ENCODE data around the gene PRKCI. TPM values are rescaled to one million over a fixed set of nuclear protein-coding genes. Genes with fewer than 3 reads are reported as not detected.

Gene PRKCI
- total and polyA plus RNA-seq, 9 of the 15 experiments (the other 6 are each of a cell fraction or from before 2014, with no cell fraction given), result 10.5 to 43.2 (median 31.4) TPM

GRCh38 chr3:170321321-170322034, 99.3 kb downstream of the PRKCI start:
- H3K79me2 ChIP-seq (ENCODE audit: control insufficient read depth, insufficient read depth, low read length), result no peaks in the 10 kb centered on the region
- H3K27me3 ChIP-seq (ENCODE audit: control insufficient read depth in 2 of 2, insufficient read depth in 2 of 2, low read length in 2 of 2), result no peaks in the 10 kb centered on the region
- H2AFZ ChIP-seq (ENCODE audit: low read depth, low read length), result no peak overlapping the region
- POLR2A ChIA-PET, result no interaction called here
- DNase-seq (ENCODE audit: extremely low read depth in 1 of 4, low spot score in 3 of 4) (no peak), ATAC-seq (no peak), FAIRE-seq (no peak)
- TF ChIP-seq MCM3 (IDR thresholded peaks at IDR 0.05) (no peak), SIN3A (IDR thresholded peaks at IDR 0.05; ENCODE audit: borderline replicate concordance in 2 of 2, control insufficient read depth in 1 of 2, low read depth in 2 of 2, low read length in 2 of 2) (no peak), STAT5A (IDR thresholded peaks at IDR 0.05; ENCODE audit: borderline replicate concordance, low read length) (no peak), KAT8 (IDR thresholded peaks at IDR 0.05; ENCODE audit: low read depth) (no peak), CUX1 (CRISPR knock-in tag; IDR thresholded peaks at IDR 0.05) (no peak), ZNF280B (CRISPR knock-in tag; IDR thresholded peaks at IDR 0.05) (no peak), CBX3 (IDR thresholded peaks at IDR 0.05; ENCODE audit: borderline replicate concordance in 1 of 2, low read length in 2 of 2) (no peak), ZNF274 (IDR thresholded peaks at IDR 0.05; ENCODE audit: borderline replicate concordance, low read depth, low read length) (no peak)
- TF ChIP-seq, protein P1, sequence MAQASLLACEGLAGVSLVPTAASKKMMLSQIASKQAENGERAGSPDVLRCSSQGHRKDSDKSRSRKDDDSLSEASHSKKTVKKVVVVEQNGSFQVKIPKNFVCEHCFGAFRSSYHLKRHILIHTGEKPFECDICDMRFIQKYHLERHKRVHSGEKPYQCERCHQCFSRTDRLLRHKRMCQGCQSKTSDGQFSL (CRISPR knock-in tag; IDR thresholded peaks at IDR 0.05), result no peak
- TF ChIP-seq, protein P1 (tag; IDR thresholded peaks at IDR 0.05), result no peak
- in situ Hi-C loops (cut with MboI), result no loop called here
- no peak overlapping the region for H3K4me3 ChIP-seq
- no peaks in the 10 kb centered on the region for H4K20me1 ChIP-seq (replicated peaks; ENCODE audit: control insufficient read depth, insufficient read depth, low read length)
- peaks cover under 1% of the 10 kb centered on the region for H3K9me3 ChIP-seq (replicated peaks; ENCODE audit: control insufficient read depth, insufficient read depth, low read depth, low read length)
- intact Hi-C loops (cut with micrococcal nuclease), result no loop called here
- no peaks in the 10 kb centered on the region for H3K9me1 ChIP-seq (ENCODE audit: control insufficient read depth, insufficient read depth, low read length)
- no peak overlapping the region for H3K27ac ChIP-seq (ENCODE audit: extremely low read depth, low read depth, low read length)
- 61% methylated on average over 3 of the region's 11 CpGs for WGBS (ENCODE audit: insufficient coverage, low coverage, missing lambda C conversion rate)
- BruUV-seq (replicated peaks), result no TSS peak
- CTCF ChIA-PET (ENCODE audit: low intra/inter-chr PET ratio), result no interaction called here
- no peak overlapping the region for H3K9ac ChIP-seq (ENCODE audit: insufficient read depth in 1 of 2, low read depth in 2 of 2, low read length in 2 of 2)
- no peaks in the 10 kb centered on the region for H3K36me3 ChIP-seq (ENCODE audit: control insufficient read depth, insufficient read depth, low read length)
- H3K4me2 ChIP-seq (ENCODE audit: insufficient read depth, low read length), result no peak overlapping the region
- H3K4me1 ChIP-seq (replicated peaks in 1 of 2; ENCODE audit: control insufficient read depth in 2 of 2, insufficient read depth in 2 of 2, low read length in 2 of 2), result peaks cover 0 to 2% of the 10 kb centered on the region in 2 experiments; a peak in 1 of 5 replicates

Measured in K562 (cell line).